ENCODE results near the gene TRPM5. TPM values are rescaled to one million over a fixed set of nuclear protein-coding genes. Genes with fewer than 3 reads are reported as not detected.

The TRPM5 gene
- total RNA-seq, 6 experiments from 2014 or later: not detected

GRCh38 chr11:2471804-2472096, 27.4 kb upstream of the TRPM5 start:
- no peaks in the 10 kb centered on the region for H3K36me3 Mint-ChIP-seq (ENCODE audit: low read depth)
- 0 out of 2 replicates have a peak, but pooled peaks cover 4% of the 10 kb centered on the region for H3K9me3 Mint-ChIP-seq
- DNase-seq: no peak
- no peak for TF ChIP-seq CTCF (IDR thresholded peaks at IDR 0.05)
- H3K27me3 Mint-ChIP-seq (ENCODE audit: insufficient read depth): peaks cover 14% of the 10 kb centered on the region
- H3K27ac Mint-ChIP-seq: no peak overlapping the region
- no peaks in the 10 kb centered on the region for H3K4me1 Mint-ChIP-seq (ENCODE audit: low read depth)
- H3K4me3 Mint-ChIP-seq: no peak overlapping the region

- H3K27ac Mint-ChIP-seq: no peak overlapping the region
- TF ChIP-seq CTCF (IDR thresholded peaks at IDR 0.05): no peak
- H3K4me1 Mint-ChIP-seq (ENCODE audit: low read depth): no peaks in the 10 kb centered on the region
- no peak for DNase-seq
- no peak overlapping the region for H3K4me3 Mint-ChIP-seq
- H3K36me3 Mint-ChIP-seq (ENCODE audit: low read depth): no peaks in the 10 kb centered on the region
- peaks cover 14% of the 10 kb centered on the region for H3K27me3 Mint-ChIP-seq (ENCODE audit: insufficient read depth)
- H3K9me3 Mint-ChIP-seq: 0 out of 2 replicates have a peak, but pooled peaks cover 4% of the 10 kb centered on the region
Observed at GRCh38 chr11:2471048-2471803, 26.9 kb upstream of the TRPM5 start.

- Mint-ChIP-seq H3K27ac (no peak overlapping the region), H3K4me1 (ENCODE audit: low read depth) (no peaks in the 10 kb centered on the region), H3K36me3 (ENCODE audit: low read depth) (no peaks in the 10 kb centered on the region), H3K9me3 (0 out of 2 replicates have a peak, but pooled peaks cover 4% of the 10 kb centered on the region), H3K27me3 (ENCODE audit: insufficient read depth) (peaks cover 19% of the 10 kb centered on the region), H3K4me3 (no peak overlapping the region)
- no peak for TF ChIP-seq CTCF (IDR thresholded peaks at IDR 0.05)
- no peak for DNase-seq
Observed at GRCh38 chr11:2470495-2470894, 26.2 kb upstream of the TRPM5 start.

- Mint-ChIP-seq H3K4me3 (no peak overlapping the region), H3K9me3 (0 out of 2 replicates have a peak, but pooled peaks cover 4% of the 10 kb centered on the region), H3K4me1 (ENCODE audit: low read depth) (no peaks in the 10 kb centered on the region), H3K36me3 (ENCODE audit: low read depth) (no peaks in the 10 kb centered on the region), H3K27ac (no peak overlapping the region), H3K27me3 (ENCODE audit: insufficient read depth) (peaks cover 23% of the 10 kb centered on the region)
- no peak for TF ChIP-seq CTCF (IDR thresholded peaks at IDR 0.05)
- no peak for DNase-seq
Observed at GRCh38 chr11:2468363-2469235, 24.3 kb upstream of the TRPM5 start.

- H3K9me3 Mint-ChIP-seq: 0 out of 2 replicates have a peak, but pooled peaks cover 4% of the 10 kb centered on the region
- H3K4me1 Mint-ChIP-seq (ENCODE audit: low read depth): no peaks in the 10 kb centered on the region
- peaks cover 23% of the 10 kb centered on the region for H3K27me3 Mint-ChIP-seq (ENCODE audit: insufficient read depth)
- TF ChIP-seq CTCF (IDR thresholded peaks at IDR 0.05): no peak
- H3K4me3 Mint-ChIP-seq: no peak overlapping the region
- DNase-seq: no peak
- no peak overlapping the region for H3K27ac Mint-ChIP-seq
- H3K36me3 Mint-ChIP-seq (ENCODE audit: low read depth): no peaks in the 10 kb centered on the region
Observed at GRCh38 chr11:2467695-2468055, 23.4 kb upstream of the TRPM5 start.

Data from HFFc6 (cell line).